ENCODE results near the gene IRX2. TPM values are rescaled to one million over a fixed set of nuclear protein-coding genes. Genes with fewer than 3 reads are reported as not detected.

The IRX2 gene
- total RNA-seq, 1 experiment from 2014 or later = not detected

DNA sequence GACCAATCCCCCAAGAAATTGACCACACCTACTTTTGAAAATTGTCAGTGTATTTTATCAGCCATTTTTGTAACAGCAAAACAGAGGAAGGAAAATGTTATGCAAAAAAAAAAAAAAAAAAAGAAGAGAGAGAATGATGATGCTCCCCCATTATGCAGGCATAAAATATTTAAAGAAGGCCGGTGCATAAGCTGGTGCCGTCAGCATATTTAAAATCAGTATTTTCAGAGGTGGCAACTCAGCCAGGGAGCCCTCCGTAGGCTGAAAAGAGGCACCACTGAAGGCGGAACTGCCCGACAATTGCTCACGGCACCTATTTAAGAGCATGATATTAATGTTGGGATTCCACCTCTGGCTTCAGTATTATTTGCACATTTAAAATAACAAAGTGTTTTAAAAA, 33.4 kb downstream of the IRX2 start:
- no peak for DNase-seq (ENCODE audit: low spot score)

DNA sequence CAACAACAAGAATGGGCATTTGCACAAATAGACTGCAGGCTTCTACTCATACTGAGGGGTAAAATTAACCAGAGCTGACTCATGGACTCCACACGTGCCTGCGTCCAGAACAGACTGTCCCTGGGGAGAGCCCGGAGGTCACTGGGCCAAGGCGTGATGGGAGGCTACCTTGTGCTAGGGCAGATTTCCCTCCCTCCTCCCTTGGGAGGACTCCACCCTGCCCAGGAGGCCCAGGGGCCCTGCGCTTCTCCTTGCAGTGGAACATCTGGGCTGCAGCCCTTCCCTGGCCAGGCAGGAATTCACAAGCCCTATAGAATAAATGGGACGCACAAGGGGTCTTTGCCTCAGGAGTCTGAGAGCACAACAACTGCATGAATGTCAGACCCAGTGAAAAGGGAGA, 35.6 kb downstream of the IRX2 start:
- DNase-seq (ENCODE audit: low spot score) = no peak

DNA sequence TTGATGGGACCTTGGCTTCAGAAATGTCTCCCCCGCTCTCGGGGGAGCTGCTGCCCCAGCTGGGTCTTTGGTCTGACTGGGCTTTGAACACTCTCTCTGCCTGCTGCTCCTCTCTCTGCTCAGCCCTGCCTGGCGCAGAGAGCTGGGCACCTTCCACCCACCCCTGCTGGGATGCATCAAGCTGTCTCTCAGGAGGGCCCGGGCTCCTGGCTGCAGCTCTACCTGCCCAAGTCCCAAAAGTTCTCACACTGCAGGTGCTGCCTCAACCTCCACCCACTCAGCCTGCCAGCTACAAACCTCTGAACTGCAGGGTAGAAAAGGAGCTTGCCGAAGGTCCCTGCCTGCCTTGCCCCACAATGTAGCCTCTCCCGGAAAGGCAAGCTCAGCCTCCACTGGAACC, 36.7 kb downstream of the IRX2 start:
- DNase-seq (ENCODE audit: low spot score) = no peak

DNA sequence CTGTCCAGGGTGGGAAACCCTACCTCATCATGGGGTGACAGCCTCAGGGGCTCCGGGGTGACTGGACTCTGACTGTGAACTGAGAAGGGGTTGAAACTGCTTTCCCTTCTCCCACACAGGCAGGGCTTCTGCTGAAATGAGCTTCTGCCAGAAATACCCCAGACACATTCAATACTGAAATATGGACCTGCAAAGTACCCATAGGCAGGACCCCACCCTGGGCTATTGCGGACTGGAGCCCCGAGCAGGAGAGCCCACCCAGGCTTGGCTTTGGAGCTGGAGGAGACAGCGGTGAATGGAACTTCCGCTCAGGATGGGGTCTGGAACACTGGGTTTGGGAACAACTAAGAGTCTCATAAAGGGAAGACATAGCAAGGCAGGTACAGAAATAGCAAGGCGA, 37.5 kb downstream of the IRX2 start:
- DNase-seq (ENCODE audit: low spot score) = no peak

DNA sequence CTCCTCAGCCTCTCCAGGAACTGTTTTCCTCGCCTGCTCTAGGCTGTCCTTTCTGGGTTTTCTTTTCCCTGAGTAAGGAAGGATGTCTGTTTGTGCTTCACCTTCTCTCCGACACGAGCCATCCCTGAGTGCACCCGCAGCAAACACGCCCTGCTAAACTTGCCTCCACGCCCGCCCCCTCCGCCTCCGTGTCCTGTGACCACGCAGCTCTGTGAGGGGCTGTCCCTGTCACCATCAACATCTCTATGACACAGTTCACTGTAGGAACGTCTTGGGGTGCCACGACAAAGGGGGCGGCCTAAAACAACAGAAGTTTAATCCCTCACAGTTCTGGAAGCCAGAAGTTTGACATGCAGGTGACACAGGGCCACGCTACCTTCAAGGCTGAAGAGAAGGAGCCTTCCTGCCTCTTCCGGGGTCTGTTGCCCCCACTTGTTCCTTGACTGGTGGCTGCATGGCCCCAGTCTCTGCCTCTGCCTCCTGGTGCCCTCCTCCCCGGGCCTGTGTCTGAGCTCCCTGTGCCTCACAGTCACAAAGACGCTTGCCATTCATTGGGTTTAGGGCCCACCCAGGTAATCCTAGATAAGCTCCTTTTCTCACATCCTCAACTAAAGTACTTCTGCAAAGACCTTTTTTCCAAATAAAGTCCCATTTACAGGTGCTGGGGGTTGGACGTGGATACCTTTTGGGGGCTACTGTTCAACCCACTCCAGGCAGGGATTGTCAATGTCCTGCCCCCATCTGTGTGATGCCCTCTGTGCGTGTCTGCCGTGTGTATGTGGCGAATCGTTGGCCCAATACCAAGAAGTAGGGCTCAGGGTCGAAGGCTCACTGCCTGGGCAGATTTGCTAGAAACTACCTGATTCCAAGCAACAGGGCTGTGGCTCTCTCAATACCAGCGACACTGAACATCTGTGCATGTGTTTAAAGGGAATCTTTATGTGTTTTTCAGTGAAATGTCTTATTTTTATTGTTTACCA, 39.7 kb downstream of the IRX2 start:
- no peak for DNase-seq (ENCODE audit: low spot score)

DNA sequence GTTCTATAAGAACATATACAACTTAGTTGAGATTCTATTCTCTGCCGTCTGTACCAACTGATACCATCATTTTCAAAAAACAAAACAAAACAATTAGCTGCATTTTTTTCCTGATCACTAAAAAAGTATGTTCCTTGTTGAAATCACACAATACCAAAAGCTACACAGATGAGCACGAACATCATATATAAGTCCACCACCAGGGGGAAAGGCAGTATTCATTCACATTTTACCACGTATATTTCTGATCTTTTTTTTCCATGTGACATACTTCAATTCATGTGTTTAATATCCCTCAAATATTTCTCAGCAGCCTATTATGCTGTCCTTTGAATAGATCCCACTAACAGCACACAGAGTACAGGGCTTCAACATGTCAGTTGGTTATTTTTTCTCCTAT, 40.6 kb downstream of the IRX2 start:
- no peak for DNase-seq (ENCODE audit: low spot score)

GRCh38 chr5:2709976-2710689, 41.3 kb downstream of the IRX2 start:
- DNase-seq (ENCODE audit: low spot score) = no peak

- DNase-seq (ENCODE audit: low spot score) = no peak
Measured at GRCh38 chr5:2708751-2709150, 42.7 kb downstream of the IRX2 start.

DNA sequence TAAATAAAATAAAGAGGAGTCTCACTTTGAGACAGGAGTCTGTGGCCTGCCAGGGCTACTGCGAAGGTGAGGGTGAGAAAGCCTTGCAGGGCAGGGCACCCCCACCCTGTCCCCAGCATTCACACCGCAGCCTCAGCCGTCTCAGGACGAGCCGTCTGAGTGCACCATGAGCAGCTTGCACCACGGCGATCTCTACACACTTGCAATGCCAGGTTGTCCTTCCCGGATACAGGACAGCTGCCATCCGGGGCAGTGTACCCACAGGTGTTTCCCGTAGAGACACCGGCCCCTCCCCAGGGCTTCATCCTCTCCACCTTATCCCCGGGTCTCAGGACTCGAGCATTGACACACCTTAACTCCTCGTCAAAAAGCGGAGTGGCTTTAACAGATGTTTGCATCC, 43.3 kb downstream of the IRX2 start:
- no peak for DNase-seq (ENCODE audit: low spot score)

- DNase-seq (ENCODE audit: low spot score) = no peak
Measured at GRCh38 chr5:2705861-2706260, 45.6 kb downstream of the IRX2 start.

GRCh38 chr5:2704806-2705645, 46.5 kb downstream of the IRX2 start:
- DNase-seq (ENCODE audit: low spot score) = no peak

DNA sequence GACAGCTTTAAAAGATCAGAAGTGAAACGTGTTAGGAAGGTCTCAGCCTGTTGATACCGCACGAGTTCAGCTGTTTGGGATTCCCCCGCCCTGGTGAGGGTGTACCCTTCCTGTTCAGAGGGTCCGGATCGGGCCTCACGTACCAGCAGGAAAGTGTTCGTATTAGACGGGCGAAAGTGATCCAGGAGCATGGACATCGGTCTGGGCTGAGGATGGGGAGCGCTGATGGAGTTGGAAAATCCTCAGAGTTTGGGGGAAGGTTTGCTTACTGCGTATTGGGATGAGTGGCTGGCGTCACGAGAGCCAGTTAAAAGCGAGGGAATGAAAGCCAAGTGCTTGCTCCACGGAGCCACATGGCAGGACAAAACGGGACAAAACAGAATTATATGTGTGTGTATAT, 47.4 kb downstream of the IRX2 start:
- DNase-seq (ENCODE audit: low spot score) = no peak

- no peak for DNase-seq (ENCODE audit: low spot score)
Measured at GRCh38 chr5:2703615-2704014, 47.9 kb downstream of the IRX2 start.

- DNase-seq (ENCODE audit: low spot score) = no peak
Measured at GRCh38 chr5:2703041-2703440, 48.4 kb downstream of the IRX2 start.

DNA sequence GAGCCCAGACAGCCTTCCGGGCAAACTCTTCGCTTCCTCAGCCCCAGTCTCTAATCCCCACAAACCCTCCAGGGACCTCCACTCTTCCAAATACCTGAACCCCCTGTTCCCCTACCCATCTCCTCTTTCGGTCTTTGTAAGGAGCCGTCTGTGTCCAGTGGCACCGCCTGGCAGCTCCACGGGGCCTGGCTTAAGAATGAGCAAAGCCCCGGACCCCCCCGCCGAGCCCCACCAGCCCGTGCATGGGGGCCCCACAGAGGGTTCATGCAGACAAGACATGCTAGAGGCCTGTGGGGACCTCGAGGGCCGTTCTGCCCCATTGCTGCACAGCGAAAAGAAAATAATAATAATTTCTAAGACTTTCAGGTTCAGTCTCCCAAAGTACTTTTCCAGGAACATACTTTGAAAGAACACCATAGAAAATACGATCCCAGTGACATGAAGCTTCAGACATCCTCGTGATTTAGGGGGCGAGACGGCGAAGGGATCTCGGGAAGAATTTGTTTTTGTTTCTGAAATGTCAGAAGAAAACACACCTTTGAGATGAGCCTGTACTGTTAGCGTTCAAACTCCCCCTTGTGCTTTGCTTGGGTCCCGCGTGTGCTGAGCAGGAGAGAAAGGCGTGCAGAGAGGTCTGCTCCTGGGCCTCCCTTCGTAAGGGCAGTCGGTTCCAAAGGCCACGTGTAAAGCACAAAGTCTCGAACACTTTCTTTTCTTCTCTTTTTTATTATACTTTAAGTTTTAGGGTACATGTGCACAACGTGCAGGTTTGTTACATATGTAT, 49.2 kb downstream of the IRX2 start:
- DNase-seq (ENCODE audit: low spot score) = no peak

- no peak for DNase-seq (ENCODE audit: low spot score)
Measured at GRCh38 chr5:2701592-2701991, 49.9 kb downstream of the IRX2 start.

DNA sequence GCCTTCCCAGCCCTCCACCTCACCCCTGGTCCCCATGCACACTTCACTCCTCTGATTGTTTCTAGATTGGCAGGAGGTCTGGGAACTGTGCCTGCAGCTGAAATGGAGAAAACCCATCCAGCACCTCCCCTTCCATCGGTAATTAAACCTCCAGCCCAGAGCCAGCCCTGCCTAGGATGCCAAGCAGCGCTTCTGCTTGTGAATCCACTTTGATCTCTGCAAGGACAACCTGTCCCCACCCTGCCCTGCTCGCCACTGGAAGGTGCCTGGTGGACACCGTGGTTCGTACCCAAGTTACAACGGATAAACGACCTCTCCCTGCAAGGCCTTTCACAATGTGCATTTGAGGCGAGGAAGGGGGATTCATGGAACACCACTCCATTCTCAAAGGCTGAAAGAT, 50.6 kb downstream of the IRX2 start:
- DNase-seq (ENCODE audit: low spot score) = no peak

GRCh38 chr5:2699686-2700085, 51.8 kb downstream of the IRX2 start:
- DNase-seq (ENCODE audit: low spot score) = no peak

DNA sequence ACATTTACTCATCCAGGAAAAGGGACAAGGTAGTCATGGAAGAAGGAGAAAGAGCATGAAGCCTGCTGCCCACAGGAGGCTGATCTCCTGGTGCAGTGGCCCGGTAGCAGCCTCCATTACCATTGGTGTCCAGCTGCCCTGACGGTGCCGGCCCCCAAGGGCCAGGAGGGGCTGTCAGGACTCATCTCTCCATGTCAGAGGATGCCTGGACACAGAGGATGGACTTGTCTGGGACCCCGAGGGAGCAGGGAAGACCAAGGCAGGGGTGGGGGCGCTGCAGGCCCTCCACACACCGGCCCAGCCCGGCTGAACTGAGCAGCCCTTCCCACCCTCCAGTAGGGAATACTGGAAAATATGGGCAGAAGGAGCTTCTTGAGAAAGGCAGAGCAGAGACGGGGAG, 52.2 kb downstream of the IRX2 start:
- no peak for DNase-seq (ENCODE audit: low spot score)

GRCh38 chr5:2698581-2698980, 52.9 kb downstream of the IRX2 start:
- no peak for DNase-seq (ENCODE audit: low spot score)

- DNase-seq (ENCODE audit: low spot score) = no peak
Measured at GRCh38 chr5:2697446-2698200, 53.9 kb downstream of the IRX2 start.
